Common myeloid progenitor, CD34-positive (primary cell): ENCODE measurements around the gene PGM2L1.

Experiments used
- CTCF ChIA-PET: fragments of 350-600 bp; sonication (Branson Sonifier 250); formaldehyde crosslinking; loops from one replicate; lab custom pipeline; 2021; ENCODE audit warnings: antibody characterized with exemption; lab: Charles Lee
- POLR2A ChIA-PET: fragments of 350-600 bp; sonication (Branson Sonifier 250); formaldehyde crosslinking; loops from one replicate; lab custom pipeline; 2021; ENCODE audit warnings: antibody characterized with exemption; lab: Charles Lee
- DNase-seq, 3 donors: peaks; one replicate each; pipeline versions ENCODE4 v3.0.0 to v3.0.0-alpha.2; 2013
- H3K27ac ChIP-seq, 2 experiments: 1 replicate in 1 of 2; 2 replicates in 1 of 2; pipeline ENCODE4 v1.7.0; 2013; ENCODE audit warnings: inconsistent platforms in 2 of 2, low read length in 2 of 2, mild to moderate bottlenecking in 2 of 2, low read depth in 1 of 2, moderate library complexity in 1 of 2; ENCODE audit not compliant: severe bottlenecking in 2 of 2, insufficient read depth in 1 of 2, poor library complexity in 1 of 2
- H3K27me3 ChIP-seq, 5 experiments: replicated peaks in 2 of 5; 1 replicate in 3 of 5; 2 replicates in 2 of 5; pipeline versions ENCODE4 v1.6.1 to v1.7.0; 2013; ENCODE audit warnings: low read length in 4 of 5, mild to moderate bottlenecking in 2 of 5, moderate library complexity in 2 of 5, inconsistent platforms in 1 of 5; ENCODE audit not compliant: insufficient read depth in 5 of 5, control insufficient read depth in 4 of 5
- H3K36me3 ChIP-seq, 4 experiments: 1 replicate in 2 of 4; 2 replicates in 2 of 4; pipeline versions ENCODE4 v1.6.1 to v1.7.0; 2013; ENCODE audit warnings: low read length in 3 of 4, control low read depth in 1 of 4, mild to moderate bottlenecking in 1 of 4; ENCODE audit not compliant: control insufficient read depth in 4 of 4, insufficient read depth in 4 of 4
- H3K4me1 ChIP-seq, 4 experiments: 1 replicate in 3 of 4; 2 replicates in 1 of 4; pipeline versions ENCODE4 v1.6.1 to v1.7.1; 2013; ENCODE audit warnings: low read length in 3 of 4, mild to moderate bottlenecking in 3 of 4, control low read depth in 1 of 4, inconsistent platforms in 1 of 4, moderate library complexity in 1 of 4; ENCODE audit not compliant: control insufficient read depth in 4 of 4, insufficient read depth in 4 of 4; ENCODE audit errors: control extremely low read depth in 1 of 4
- H3K4me3 ChIP-seq, 7 experiments: 1 replicate in 4 of 7; 2 replicates in 3 of 7; pipeline versions ENCODE4 v1.5.1 to v1.7.0; 2013; ENCODE audit warnings: mild to moderate bottlenecking in 7 of 7, low read length in 6 of 7, moderate library complexity in 6 of 7, inconsistent platforms in 2 of 7, low read depth in 2 of 7, control low read depth in 1 of 7; ENCODE audit not compliant: insufficient read depth in 4 of 7, control insufficient read depth in 1 of 7; ENCODE audit errors: extremely low read depth in 1 of 7
- H3K9me3 ChIP-seq, 5 experiments: 1 replicate in 4 of 5; 2 replicates in 1 of 5; pipeline versions ENCODE4 v1.6.1 to v1.7.1; 2013; ENCODE audit warnings: low read length in 4 of 5, mild to moderate bottlenecking in 2 of 5, inconsistent platforms in 1 of 5, low read depth in 1 of 5, moderate library complexity in 1 of 5; ENCODE audit not compliant: control insufficient read depth in 4 of 5, insufficient read depth in 2 of 5; ENCODE audit errors: control extremely low read depth in 1 of 5
- WGBS: methylation state at CpG from one replicate; pipeline ENCODE4 v1.1.5; 2013; ENCODE audit not compliant: insufficient coverage; 5-methylcytosine and 5-hydroxymethylcytosine counted together

The PGM2L1 gene

GRCh38 chr11:74311352-74311926 is 86.8 kb downstream of the PGM2L1 start, which contains the start of gene P4HA3:
Gene P4HA3, minus strand, starts transcription at chr11:74311640. Its CDS starts 29 bp downstream, at chr11:74311611.
- no peaks in the 10 kb centered on the region for H3K36me3 ChIP-seq
- DNase-seq, result peak; percentile 63 to 79 (median 75)
- H3K4me1 ChIP-seq, result peaks cover 0 to 9% (median 6%) of the 10 kb centered on the region in 4 experiments
- peaks cover 0 to 11% (median 1%) of the 10 kb centered on the region in 5 experiments for H3K9me3 ChIP-seq
- H3K4me3 ChIP-seq, result peak within 1 kb of the TSS in 6 of 7 experiments; percentile 34 to 78 (median 61)
- 7% methylated on average over 40 of the region's 62 CpGs for WGBS
- peaks cover 0 to 27% (median 3%) of the 10 kb centered on the region in 5 experiments for H3K27me3 ChIP-seq
- POLR2A ChIA-PET, result no interaction called here
- H3K27ac ChIP-seq, result no peak within 1 kb of the TSS
- CTCF ChIA-PET, result interaction anchor here (1.1 kb wide), 1 partner anchor 39 kb away, joined by 3 read pairs; no protein-coding TSS in a partner anchor

- no peak overlapping the region for H3K27ac ChIP-seq
- peaks cover 0 to 27% (median 3%) of the 10 kb centered on the region in 5 experiments for H3K27me3 ChIP-seq
- H3K9me3 ChIP-seq, result peaks cover 0 to 10% (median under 1%) of the 10 kb centered on the region in 5 experiments
- no peaks in the 10 kb centered on the region for H3K36me3 ChIP-seq
- WGBS, result 84% methylated on average over 8 of the region's 11 CpGs
- DNase-seq, result no peak
- ChIA-PET CTCF (interaction anchor here (1.1 to 2.0 kb wide), 2 partner anchors 39 to 56 kb away, joined by 3 to 5 read pairs; no protein-coding TSS in a partner anchor), POLR2A (no interaction called here)
- H3K4me3 ChIP-seq, result peak overlapping the region in 5 of 7 experiments; percentile 34 to 78 (median 64)
- H3K4me1 ChIP-seq, result peaks cover 0 to 9% (median 6%) of the 10 kb centered on the region in 4 experiments
Measured at GRCh38 chr11:74310857-74311256, 87.4 kb downstream of the PGM2L1 start.

GRCh38 chr11:74307434-74307833 is 90.8 kb downstream of the PGM2L1 start:
- DNase-seq, result peak in 1 of 3 donors; percentile 17
- Histone ChIP-seq H3K27ac (no peak overlapping the region), H3K36me3 (no peaks in the 10 kb centered on the region), H3K4me3 (no peak overlapping the region), H3K27me3 (peaks cover 0 to 25% (median 3%) of the 10 kb centered on the region in 5 experiments), H3K4me1 (peaks cover 0 to 9% (median 6%) of the 10 kb centered on the region in 4 experiments), H3K9me3 (peaks cover 0 to 1% (median 0%) of the 10 kb centered on the region in 5 experiments)
- ChIA-PET POLR2A (no interaction called here), CTCF (no interaction called here)
- WGBS, result 22% methylated on average over 1 of the region's 1 CpG

- H3K27ac ChIP-seq, result no peak overlapping the region
- peaks cover 0 to 7% (median 4%) of the 10 kb centered on the region in 4 experiments for H3K4me1 ChIP-seq
- peak in 2 of 3 donors; percentile 55 to 65 for DNase-seq
- CTCF ChIA-PET, result no interaction called here
- POLR2A ChIA-PET, result no interaction called here
- H3K9me3 ChIP-seq, result no peaks in the 10 kb centered on the region
- no peaks in the 10 kb centered on the region for H3K36me3 ChIP-seq
- 35% methylated on average over 5 of the region's 8 CpGs for WGBS
- no peak overlapping the region for H3K4me3 ChIP-seq
- peaks cover 0 to 20% (median 3%) of the 10 kb centered on the region in 5 experiments for H3K27me3 ChIP-seq
Measured at GRCh38 chr11:74306435-74307175, 91.6 kb downstream of the PGM2L1 start.

GRCh38 chr11:74299015-74299414 is 99.2 kb downstream of the PGM2L1 start:
- no peak for DNase-seq
- H3K36me3 ChIP-seq, result no peaks in the 10 kb centered on the region
- H3K27me3 ChIP-seq, result no peaks in the 10 kb centered on the region
- WGBS, result no CpG with 5 or more reads among the region's 3 CpGs
- H3K27ac ChIP-seq, result no peak overlapping the region
- H3K4me3 ChIP-seq, result no peak overlapping the region
- no peaks in the 10 kb centered on the region for H3K4me1 ChIP-seq
- ChIA-PET POLR2A (no interaction called here), CTCF (interaction anchor here (1.3 kb wide), 1 partner anchor 22 kb away, joined by 3 read pairs; no protein-coding TSS in a partner anchor)
- H3K9me3 ChIP-seq, result no peaks in the 10 kb centered on the region

- WGBS, result no CpG with 5 or more reads among the region's 1 CpG
- CTCF ChIA-PET, result no interaction called here
Measured at GRCh38 chr11:74297484-74297883, 100.7 kb downstream of the PGM2L1 start.

GRCh38 chr11:74288911-74289310 is 109.3 kb downstream of the PGM2L1 start:
- H3K27me3 ChIP-seq, result peaks cover 0 to 2% (median 0%) of the 10 kb centered on the region in 5 experiments
- POLR2A ChIA-PET, result no interaction called here
- 60% methylated on average over 1 of the region's 4 CpGs for WGBS
- no peaks in the 10 kb centered on the region for H3K4me1 ChIP-seq
- CTCF ChIA-PET, result no interaction called here
- peak in 1 of 3 donors; percentile 23 for DNase-seq
- H3K9me3 ChIP-seq, result no peaks in the 10 kb centered on the region
- H3K36me3 ChIP-seq, result no peaks in the 10 kb centered on the region
- no peak overlapping the region for H3K4me3 ChIP-seq
- H3K27ac ChIP-seq, result no peak overlapping the region

More at GRCh38 chr11:74297484-74297883, 100.7 kb downstream of the PGM2L1 start:
- Histone ChIP-seq H3K9me3 (no peaks in the 10 kb centered on the region), H3K27me3 (no peaks in the 10 kb centered on the region), H3K4me1 (no peaks in the 10 kb centered on the region), H3K36me3 (no peaks in the 10 kb centered on the region), H3K4me3 (no peak overlapping the region), H3K27ac (no peak overlapping the region)
- POLR2A ChIA-PET, result no interaction called here
- DNase-seq, result no peak
